Erythroblast (primary cell): ENCODE measurements around the gene RPS6KA2.
"Not testable (repeated sequence)": the region's sequence is repeated elsewhere in the genome, so short reads cannot be mapped to it uniquely, and the experiment has no call there.

Experiments used
- DNase-seq, 2 experiments: peaks; one replicate each; lab custom pipeline; 2025; lab: John Stamatoyannopoulos, UW
- GATA1 ChIP-seq: IDR thresholded peaks from 2 replicates; pipeline ENCODE4 v1.6.1; 2011; ENCODE audit warnings: low read depth, mild to moderate bottlenecking, control low read depth, low read length, moderate library complexity
- POLR2A ChIP-seq: IDR thresholded peaks from 2 replicates; pipeline ENCODE4 v1.6.1; 2011; ENCODE audit warnings: mild to moderate bottlenecking, low read length

The RPS6KA2 gene

DNA sequence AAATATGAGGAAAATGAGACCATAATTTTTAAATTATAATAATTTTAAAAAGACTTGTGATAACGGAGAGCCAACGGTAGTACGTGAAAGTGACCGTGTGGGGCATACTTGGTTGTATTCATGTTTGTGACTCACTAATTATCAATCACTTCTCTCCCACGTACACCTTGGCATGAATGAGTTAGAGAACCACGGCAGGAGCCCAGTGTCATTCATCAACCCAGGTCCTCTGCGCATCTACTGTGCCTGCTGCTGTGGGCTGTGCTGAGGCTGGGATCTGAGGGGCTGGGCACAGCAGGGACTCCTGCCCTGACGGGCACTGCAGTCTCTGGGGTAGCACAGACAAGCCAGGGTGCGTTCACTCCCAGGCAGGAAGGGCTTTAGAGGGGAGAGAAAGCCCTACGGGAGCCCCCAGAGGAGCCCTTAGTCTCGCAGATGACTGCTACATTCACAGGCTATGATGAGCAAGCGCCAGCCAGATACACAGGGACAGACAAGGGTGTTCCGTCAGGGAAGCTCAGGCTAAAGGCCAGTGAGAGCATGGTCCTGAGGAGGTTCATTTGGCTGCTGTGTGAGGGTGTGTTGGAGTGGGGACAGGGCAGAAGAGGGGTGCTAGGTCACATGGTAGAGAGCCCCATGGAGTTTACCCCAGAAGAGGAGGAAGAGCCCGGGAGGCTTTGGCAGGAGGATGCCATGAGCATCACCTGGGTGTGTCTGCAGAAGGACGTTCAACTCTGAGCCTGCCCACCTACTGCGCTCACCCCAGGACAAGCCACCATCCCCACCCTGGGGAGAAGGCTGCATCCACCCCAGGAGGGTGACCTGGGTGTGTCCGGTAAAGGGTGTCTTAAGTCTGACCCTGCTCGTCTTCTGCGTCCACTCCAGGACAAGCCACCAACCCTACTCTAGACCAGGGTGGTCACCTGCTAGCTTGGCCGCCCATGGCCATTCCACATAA is 8.2 kb upstream of the RPS6KA2 start:
- no peak for DNase-seq
- TF ChIP-seq POLR2A (no peak), GATA1 (no peak)

DNA sequence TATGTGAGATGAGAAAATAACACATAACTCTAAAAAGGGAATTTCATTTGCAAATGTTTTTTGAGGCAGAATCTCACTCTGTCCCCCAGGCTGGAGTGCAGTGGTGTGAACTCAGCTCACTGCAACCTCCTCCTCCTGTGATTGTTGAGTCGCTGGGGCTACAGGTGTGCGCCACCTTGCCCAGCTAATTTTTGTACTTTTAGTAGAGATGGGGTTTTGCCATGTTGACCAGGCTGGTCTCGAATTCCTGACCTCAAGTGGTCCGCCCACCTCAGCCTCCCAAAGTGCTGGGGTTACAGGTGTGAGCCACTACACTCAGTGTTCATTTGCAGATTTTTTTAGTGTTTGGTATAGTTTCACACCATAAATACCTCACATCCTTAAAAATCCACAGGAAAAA is 7.5 kb upstream of the RPS6KA2 start:
- not testable (repeated sequence) for DNase-seq

DNA sequence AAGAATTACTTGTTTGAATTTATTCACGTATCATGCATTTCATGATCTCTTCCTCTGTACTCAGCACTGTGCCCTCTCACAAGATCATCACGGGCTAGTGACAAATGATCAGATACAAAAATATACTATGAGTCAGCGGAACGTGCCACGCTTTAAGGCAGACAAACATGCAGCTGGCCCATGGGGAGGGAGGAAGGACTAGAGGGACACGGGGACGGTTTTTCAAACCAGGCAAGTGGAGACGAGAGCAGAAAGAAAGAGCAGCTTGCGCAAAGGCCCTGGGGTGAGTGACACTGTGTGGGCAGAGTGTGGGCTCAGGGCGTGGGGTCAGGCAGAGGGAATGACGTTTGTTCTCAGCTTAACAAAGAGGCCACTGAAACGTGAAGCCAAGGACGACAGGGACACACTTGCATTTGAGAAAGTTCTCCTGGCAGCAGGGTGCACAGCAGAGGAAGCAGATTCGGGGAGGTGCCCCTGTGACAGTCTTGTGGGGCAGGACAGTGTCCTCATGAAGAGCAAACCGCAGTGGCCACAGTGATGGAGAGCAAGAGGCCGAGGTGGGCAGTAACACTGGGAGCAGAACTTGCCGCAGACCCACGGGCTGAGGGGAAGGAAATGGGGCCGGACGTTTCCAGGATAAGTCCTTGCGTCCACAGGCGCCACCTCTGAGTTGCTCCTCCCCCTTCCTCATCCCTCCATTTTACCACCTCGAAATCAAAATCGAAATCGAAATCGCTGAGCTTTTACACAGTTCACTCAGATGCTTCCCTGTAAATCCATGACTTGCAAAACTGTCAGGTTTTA is 6.9 kb upstream of the RPS6KA2 start:
- TF ChIP-seq POLR2A (no peak), GATA1 (no peak)
- peak; percentile 59 to 66 for DNase-seq

DNA sequence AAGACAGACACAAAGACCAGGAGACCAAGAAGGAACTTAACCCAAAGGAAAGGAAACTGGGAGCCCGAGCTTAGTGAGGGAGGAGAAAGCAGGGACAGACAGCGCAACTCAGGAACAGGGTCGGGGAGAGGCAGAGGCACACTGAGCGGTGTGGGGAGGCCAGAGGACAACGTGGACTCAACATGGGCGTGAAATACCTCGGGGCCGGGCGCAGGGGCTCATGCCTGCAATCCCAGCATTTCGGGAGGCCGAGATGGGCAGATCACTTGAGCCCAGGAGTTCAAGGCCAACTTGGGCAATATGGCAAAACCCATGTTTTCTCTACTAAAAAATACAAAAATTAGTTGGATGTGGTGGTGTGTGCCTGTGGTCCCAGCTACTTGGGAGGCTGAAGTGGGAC is 5.7 kb upstream of the RPS6KA2 start:
- no peak for DNase-seq
- no peak for TF ChIP-seq GATA1
- no peak for TF ChIP-seq POLR2A

DNA sequence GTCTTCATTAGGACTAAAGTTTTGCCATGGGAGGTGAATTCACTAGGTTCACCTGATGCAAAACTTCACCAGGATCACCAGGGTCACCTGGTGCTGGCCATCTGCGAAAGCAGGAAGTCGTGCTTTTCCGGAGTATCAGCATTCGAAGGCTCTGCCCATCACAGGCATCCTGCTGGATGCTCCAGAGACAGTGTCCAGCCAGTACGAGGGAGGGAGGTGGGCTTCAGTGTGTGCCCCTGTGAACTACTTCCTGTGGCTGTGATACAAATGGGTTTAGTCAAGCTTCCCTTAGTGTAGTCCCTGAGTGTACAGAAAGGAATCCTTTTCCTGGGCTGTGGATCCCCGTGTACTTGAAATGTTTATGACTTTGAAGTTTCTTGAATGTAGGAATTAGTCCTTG is 3.4 kb upstream of the RPS6KA2 start:
- TF ChIP-seq POLR2A, result no peak
- TF ChIP-seq GATA1, result no peak
- DNase-seq, result no peak

DNA sequence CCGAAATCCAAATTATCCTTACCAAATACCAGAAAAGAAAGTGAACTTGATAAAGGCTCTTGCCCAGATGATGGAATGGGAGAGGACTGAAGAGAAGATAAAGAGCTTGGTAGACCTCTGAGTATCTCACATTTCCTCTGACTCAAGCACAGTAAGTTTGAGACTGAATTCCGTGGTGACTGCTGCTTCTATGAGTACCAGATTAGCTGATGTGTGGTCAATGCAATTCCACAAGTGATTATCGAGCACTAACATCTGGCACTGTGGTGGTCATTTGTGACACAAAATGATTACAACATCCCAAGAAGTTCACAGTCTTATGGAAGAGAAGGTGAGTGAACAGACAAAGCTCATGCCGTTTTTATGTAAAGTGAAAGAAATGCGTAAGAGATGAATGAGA is 2.6 kb upstream of the RPS6KA2 start:
- peak; percentile 26 to 28 for DNase-seq
- TF ChIP-seq GATA1 (no peak), POLR2A (no peak)

DNA sequence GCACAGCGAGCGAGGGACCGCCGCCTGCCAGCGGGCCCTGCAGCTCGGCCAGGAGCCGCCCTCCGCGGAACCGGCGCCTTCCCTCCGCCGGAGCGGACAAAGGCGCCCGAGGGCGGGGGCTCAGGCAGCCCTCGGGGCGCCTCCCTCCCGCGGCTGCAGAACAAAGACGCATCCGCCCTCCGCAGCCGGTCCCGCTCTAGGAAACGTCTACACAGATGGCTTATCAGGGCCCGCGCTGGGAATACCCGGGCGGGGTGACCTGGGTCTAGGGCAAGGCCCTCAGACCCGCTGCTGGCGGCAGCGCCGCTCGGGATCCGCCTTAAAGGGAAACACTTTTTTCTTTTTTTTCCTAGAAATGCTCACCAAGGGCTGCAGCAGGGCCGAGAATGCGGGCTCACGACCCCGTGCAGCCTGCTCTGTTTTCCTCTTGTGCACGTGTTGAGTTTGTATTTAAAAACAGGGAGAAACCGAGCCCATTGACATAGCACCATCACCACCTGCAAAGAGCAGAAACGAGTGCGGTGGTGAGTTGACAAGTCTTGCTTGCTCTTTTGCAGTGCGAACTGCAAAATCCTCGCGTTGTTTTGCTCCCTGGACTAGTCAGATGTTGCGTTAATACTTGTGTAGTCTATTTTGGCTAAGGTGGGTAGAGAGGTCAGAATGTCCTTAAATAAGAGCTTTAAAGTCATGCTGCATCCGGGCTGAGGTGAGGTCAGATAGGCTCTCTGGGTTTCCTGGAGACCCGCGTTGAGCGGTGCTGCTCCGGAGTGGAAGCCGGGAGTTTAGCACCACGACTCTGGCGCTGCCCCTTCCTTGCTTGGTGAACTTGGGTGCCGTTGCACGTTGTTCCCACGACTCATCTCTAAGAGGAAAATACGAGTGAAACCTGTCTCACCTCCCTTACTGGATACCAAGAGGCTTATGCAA is 1.1 kb upstream of the RPS6KA2 start:
- TF ChIP-seq POLR2A (no peak), GATA1 (no peak)
- DNase-seq, result peak; percentile 67 to 71

DNA sequence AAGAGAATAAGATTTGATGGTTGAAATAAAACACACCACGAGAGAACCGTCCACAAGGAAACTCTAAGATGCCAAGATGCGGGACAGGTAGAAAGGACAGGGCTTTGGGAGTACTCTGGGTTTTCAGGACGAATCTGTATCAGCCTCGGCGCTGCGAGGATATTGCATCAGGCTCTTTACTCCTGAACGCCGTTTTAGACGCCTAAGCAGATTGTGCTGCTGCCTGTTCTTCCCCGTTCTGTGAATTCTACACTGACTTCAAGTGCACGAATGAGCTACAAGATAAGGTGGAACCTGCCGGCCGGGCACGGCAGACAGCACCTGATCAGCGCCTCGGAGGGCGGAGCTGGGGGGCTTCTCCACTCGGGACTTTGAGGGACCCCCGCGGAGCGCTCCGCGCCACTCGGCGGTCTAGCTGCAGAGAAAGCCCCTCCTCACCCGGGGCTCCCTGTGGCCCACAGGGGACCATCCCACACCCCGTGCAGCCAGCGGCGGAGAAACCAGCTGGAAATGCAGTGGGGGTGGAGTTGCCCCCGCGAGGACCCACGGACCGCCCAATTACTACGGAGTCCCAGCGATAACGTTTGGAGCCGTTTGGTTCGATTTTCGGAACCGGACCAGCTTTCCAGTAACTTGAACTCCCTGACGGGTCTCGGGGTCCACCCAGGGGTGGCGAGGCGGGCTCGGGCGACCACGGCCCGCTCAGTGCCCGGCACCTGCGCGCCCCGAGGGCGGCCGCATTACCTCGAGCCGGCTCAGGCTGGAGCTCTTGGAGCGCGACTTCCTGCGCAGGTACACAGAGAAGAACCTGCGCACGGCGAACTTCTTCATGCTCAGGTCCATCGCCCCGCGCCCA is 646 bp downstream of the RPS6KA2 start:
- TF ChIP-seq GATA1, result no peak
- no peak for TF ChIP-seq POLR2A
- peak; percentile 25 to 35 for DNase-seq

DNA sequence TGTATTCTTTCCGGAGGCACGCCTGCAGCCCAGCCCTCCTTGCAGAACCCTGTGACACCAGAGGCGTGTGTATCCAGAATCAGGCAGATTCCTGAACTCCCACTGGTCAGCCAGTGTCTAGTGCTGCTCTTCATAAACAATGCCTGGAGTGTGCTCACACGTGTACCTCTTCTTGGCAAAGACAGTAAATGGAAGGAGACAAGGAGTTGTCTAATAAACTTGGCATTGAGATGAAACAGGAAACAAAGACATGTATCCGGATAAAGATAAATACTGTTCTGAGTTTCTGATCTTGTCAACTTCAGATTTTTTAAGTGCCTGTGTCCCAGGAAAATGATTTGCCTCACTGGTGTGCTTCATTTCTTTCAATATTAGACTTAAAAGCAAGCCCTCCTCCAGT is 1.7 kb downstream of the RPS6KA2 start:
- TF ChIP-seq POLR2A (no peak), GATA1 (no peak)
- no peak for DNase-seq

DNA sequence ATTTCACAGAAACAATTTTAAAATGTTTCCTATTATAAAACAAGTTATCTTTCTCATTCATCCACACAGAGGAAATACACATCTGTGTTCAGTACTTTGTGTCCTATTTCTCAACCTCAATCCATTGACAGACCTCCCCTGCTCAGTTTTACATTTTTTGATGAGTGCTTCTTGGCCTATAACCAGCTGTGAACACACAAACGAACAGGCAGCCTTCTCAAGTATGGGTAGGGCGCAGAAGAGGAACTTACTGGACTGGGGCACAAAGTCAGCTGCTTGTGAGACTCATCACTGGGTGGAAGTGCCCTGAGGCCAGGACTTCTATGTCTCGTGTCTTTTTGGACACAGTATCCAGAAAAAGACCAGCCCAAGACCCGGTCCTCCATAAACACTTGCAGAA is 2.8 kb downstream of the RPS6KA2 start:
- no peak for TF ChIP-seq POLR2A
- no peak for TF ChIP-seq GATA1
- no peak for DNase-seq

DNA sequence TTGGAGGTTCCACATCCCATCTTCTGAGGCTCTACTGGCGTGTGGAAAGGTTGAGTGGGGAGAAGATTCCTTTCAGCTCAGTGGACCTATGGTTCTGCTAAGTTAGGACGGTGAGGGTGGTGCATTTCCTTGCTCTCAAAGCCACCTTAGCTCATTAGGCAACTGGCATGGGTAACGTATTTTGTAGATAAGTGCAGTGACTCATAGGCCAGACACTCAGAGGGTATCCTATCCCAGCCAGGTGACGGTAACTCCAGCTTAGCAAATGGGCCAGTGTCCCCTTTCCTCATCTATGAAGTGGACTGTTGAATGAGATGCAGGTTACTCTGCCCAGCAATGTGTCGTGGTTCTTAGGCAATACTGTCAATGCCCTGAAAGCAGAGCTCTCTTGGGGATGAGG is 3.7 kb downstream of the RPS6KA2 start:
- no peak for DNase-seq
- TF ChIP-seq GATA1, result no peak
- TF ChIP-seq POLR2A, result no peak

DNA sequence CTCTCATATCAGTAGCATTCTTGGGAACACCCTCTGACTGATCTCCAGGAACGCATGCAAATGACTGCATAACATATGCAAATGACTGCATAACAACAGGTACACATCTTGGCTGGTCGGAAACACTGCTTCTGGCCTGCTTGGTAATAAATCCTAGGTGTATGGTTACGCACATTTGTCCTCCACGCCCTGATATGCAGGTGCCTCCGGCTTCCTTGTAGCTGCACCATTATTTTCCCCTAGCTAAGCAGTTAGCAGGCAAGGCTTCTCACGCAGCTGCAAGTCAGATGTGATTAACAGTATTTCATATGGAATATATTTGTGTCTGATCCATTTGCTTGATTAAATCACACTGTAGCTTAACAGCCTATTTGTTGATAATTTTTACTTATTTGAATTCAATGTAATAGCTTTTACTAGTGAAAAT is 5.9 kb downstream of the RPS6KA2 start:
- TF ChIP-seq POLR2A (no peak), GATA1 (no peak)
- DNase-seq, result no peak
